ENCODE measurements around the gene RCL1. TPM values are rescaled to one million over a fixed set of nuclear protein-coding genes. Genes with fewer than 3 reads are reported as not detected.
A peak's percentile ranks its signal among the peaks of the same experiment; 100 is the strongest.
"Not testable (repeated sequence)": the region's sequence is repeated elsewhere in the genome, so short reads cannot be mapped to it uniquely, and the experiment has no call there.

The RCL1 gene
- total RNA-seq, 1 donor from 2014 or later = 25.0 TPM

GRCh38 chr9:4784403-4784802, 8.3 kb upstream of the RCL1 start:
- no peak for DNase-seq

GRCh38 chr9:4786599-4786998, 6.1 kb upstream of the RCL1 start:
- DNase-seq = no peak

- no peak for DNase-seq
Measured at GRCh38 chr9:4787876-4788275, 4.9 kb upstream of the RCL1 start.

- no peak for DNase-seq
Measured at GRCh38 chr9:4788703-4789102, 4.0 kb upstream of the RCL1 start.

- DNase-seq = no peak
Measured at GRCh38 chr9:4792054-4792571, 631 bp upstream of the RCL1 start.

GRCh38 chr9:4793459-4794395, 983 bp downstream of the RCL1 start:
- DNase-seq = no peak

GRCh38 chr9:4794691-4795090, 1.9 kb downstream of the RCL1 start:
- no peak for DNase-seq

GRCh38 chr9:4795108-4795507, 2.4 kb downstream of the RCL1 start:
- DNase-seq = not testable (repeated sequence)

GRCh38 chr9:4796530-4796929, 3.8 kb downstream of the RCL1 start:
- no peak for DNase-seq

- peak; percentile 2 for DNase-seq
Measured at GRCh38 chr9:4796988-4797853, 4.5 kb downstream of the RCL1 start.

- DNase-seq = no peak
Measured at GRCh38 chr9:4797854-4798150, 5.1 kb downstream of the RCL1 start.

- DNase-seq = no peak
Measured at GRCh38 chr9:4798281-4799032, 5.7 kb downstream of the RCL1 start.

GRCh38 chr9:4799033-4799430, 6.3 kb downstream of the RCL1 start:
- no peak for DNase-seq

- no peak for DNase-seq
Measured at GRCh38 chr9:4799775-4800174, 7.0 kb downstream of the RCL1 start.

GRCh38 chr9:4801156-4801555, 8.4 kb downstream of the RCL1 start:
- DNase-seq = no peak

GRCh38 chr9:4803670-4804530, 11.2 kb downstream of the RCL1 start:
- no peak for DNase-seq

GRCh38 chr9:4804531-4805016, 11.8 kb downstream of the RCL1 start:
- DNase-seq = no peak

GRCh38 chr9:4805191-4805918, 12.6 kb downstream of the RCL1 start:
- DNase-seq = no peak

GRCh38 chr9:4810565-4810964, 17.8 kb downstream of the RCL1 start:
- DNase-seq = no peak

- no peak for DNase-seq
Measured at GRCh38 chr9:4811824-4812223, 19.1 kb downstream of the RCL1 start.

GRCh38 chr9:4812858-4813257, 20.1 kb downstream of the RCL1 start:
- DNase-seq = no peak
